Right lobe of liver (tissue), 6 donors: ENCODE data around the gene CCDC197. TPM values are rescaled to one million over a fixed set of nuclear protein-coding genes. Genes with fewer than 3 reads are reported as not detected.
A peak's percentile ranks its signal among the peaks of the same experiment; 100 is the strongest.

Experiments
- ATAC-seq, 4 donors: fragments of 200-7000 bp; cut with Tn5 transposase; one replicate each; pipeline ENCODE4 v1.9.1; 2020; ENCODE audit warnings: mild to moderate bottlenecking in 4 of 4, moderate library complexity in 4 of 4
- DNase-seq, 3 donors: peaks; one replicate each; pipeline ENCODE4 v3.0.0-alpha.2; 2020
- H3K27ac ChIP-seq, 3 donors: fragments of 200-600 bp; one replicate each; pipeline ENCODE4 v1.8.0; 2022
- H3K27me3 ChIP-seq, 2 donors: fragments of 200-600 bp; one replicate each; pipeline ENCODE4 v1.8.0; 2022
- H3K36me3 ChIP-seq, 4 donors: fragments of 200-600 bp; sonication (generic) in 1 of 4; one replicate each; pipeline versions ENCODE4 v1.5.1 to v1.8.0; 2017 to 2022; ENCODE audit warnings: control low read depth in 1 of 4
- H3K4me1 ChIP-seq, 4 donors: fragments of 200-600 bp; sonication (generic) in 1 of 4; one replicate each; pipeline versions ENCODE4 v1.5.1 to v1.8.0; 2017 to 2022; ENCODE audit warnings: control low read depth in 1 of 4
- H3K4me3 ChIP-seq, 3 donors: fragments of 200-600 bp; one replicate each; pipeline ENCODE4 v1.8.0; 2022
- H3K9me3 ChIP-seq, 4 donors: fragments of 200-600 bp; sonication (generic) in 1 of 4; one replicate each; pipeline versions ENCODE4 v1.5.1 to v1.8.0; 2017 to 2022; ENCODE audit warnings: control low read depth in 1 of 4
- POLR2A ChIP-seq: fragments of 450-650 bp; IDR thresholded peaks from one replicate; pipeline ENCODE4 v1.6.1; 2017; ENCODE audit warnings: antibody characterized with exemption, mild to moderate bottlenecking
- WGBS: methylation state at CpG from one replicate; pipeline ENCODE4 v1.1.6; 2018; ENCODE audit warnings: low coverage, low lambda C conversion rate; ENCODE audit not compliant: insufficient coverage; ENCODE audit errors: missing lambda C conversion rate; 5-methylcytosine and 5-hydroxymethylcytosine counted together
- intact Hi-C, 2 donors: fragments of 100-400 bp; cut with DNase I; formaldehyde crosslinking; loops; one replicate each; pipeline versions ENCODE4 v1.11.2 to v1.14.1; 2022
- total RNA-seq, 6 experiments: library from RNA; depleted of rRNA in 2 of 6; stranded (reverse); fragments of >200 nt in 2 of 6; fragmentation: NEBNext Ultra II Directional in 3 of 6; extraction: Animal tissue kit (Norgen Biotek cat#: 25700) in 3 of 6; gene quantifications; one replicate each; pipeline versions ENCODE4 v1.1.0 to v1.2.4, GENCODE V29; 2016 to 2023
- TF ChIP-seq, protein P1 (sequence below), 4 donors: fragments of 200-600 bp in 3 of 4; fragments of 450-650 bp in 1 of 4; IDR thresholded peaks; one replicate each; pipeline versions ENCODE4 v1.5.1 to v1.8.0; 2016 to 2022; ENCODE audit warnings: antibody characterized with exemption in 4 of 4, mild to moderate bottlenecking in 2 of 4
- donor health status: DM: no; HTN: yes; CAD: no.
- donor health status: DM: no; HTN: no; CAD: no.
- donor health status: DM: no; HTN: no; CAD: no.
- donor health status: DM: no; HTN: yes; CAD: no.
- donor health status: DM: no; HTN: yes; CAD: no.

CCDC197 gene
- total RNA-seq, 6 experiments from 2014 or later = not detected

DNA sequence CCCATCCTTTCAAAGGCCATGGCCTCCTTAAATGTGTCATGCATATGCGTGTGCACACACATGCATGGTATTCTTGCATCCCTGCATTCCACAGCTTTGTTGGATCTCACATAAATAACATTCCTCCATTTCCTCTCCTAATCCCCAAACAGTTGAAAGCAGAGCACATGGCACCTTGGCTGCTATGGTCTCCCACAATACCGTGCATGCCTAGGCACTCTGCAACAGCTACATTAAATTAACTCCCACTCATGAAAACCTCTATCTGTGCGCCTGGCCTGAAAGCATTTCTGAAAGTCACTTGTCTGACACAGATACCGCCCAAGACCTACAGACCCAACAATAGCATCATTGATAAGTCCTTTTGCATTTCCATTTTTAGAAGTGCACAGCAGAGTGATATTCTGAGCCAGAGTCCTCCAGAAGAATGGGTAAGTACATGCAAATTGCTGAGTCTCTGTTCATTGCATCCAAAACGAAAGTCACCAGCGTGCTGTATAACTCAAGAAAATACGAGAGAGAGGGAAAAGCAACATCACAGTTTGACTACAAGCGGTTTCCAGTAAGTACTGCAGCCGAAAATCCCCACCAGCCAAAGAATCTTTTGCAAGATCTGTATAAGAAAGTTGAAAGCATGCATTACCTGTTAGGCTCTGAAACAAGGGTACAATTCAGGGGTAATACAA lies 21.2 kb upstream of the CCDC197 start:
- intact Hi-C loops = no loop called here
- H3K4me1 ChIP-seq = no peaks in the 10 kb centered on the region
- no peaks in the 10 kb centered on the region for H3K36me3 ChIP-seq
- TF ChIP-seq, protein P1, sequence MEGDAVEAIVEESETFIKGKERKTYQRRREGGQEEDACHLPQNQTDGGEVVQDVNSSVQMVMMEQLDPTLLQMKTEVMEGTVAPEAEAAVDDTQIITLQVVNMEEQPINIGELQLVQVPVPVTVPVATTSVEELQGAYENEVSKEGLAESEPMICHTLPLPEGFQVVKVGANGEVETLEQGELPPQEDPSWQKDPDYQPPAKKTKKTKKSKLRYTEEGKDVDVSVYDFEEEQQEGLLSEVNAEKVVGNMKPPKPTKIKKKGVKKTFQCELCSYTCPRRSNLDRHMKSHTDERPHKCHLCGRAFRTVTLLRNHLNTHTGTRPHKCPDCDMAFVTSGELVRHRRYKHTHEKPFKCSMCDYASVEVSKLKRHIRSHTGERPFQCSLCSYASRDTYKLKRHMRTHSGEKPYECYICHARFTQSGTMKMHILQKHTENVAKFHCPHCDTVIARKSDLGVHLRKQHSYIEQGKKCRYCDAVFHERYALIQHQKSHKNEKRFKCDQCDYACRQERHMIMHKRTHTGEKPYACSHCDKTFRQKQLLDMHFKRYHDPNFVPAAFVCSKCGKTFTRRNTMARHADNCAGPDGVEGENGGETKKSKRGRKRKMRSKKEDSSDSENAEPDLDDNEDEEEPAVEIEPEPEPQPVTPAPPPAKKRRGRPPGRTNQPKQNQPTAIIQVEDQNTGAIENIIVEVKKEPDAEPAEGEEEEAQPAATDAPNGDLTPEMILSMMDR (IDR thresholded peaks at IDR 0.05) = no peak
- no peak for TF ChIP-seq POLR2A
- H3K27me3 ChIP-seq = no peaks in the 10 kb centered on the region
- DNase-seq = no peak
- H3K9me3 ChIP-seq = no peaks in the 10 kb centered on the region
- WGBS = 51% methylated on average over 9 of the region's 9 CpGs
- ATAC-seq = no peak
- H3K27ac ChIP-seq = no peak overlapping the region
- no peak overlapping the region for H3K4me3 ChIP-seq

DNA sequence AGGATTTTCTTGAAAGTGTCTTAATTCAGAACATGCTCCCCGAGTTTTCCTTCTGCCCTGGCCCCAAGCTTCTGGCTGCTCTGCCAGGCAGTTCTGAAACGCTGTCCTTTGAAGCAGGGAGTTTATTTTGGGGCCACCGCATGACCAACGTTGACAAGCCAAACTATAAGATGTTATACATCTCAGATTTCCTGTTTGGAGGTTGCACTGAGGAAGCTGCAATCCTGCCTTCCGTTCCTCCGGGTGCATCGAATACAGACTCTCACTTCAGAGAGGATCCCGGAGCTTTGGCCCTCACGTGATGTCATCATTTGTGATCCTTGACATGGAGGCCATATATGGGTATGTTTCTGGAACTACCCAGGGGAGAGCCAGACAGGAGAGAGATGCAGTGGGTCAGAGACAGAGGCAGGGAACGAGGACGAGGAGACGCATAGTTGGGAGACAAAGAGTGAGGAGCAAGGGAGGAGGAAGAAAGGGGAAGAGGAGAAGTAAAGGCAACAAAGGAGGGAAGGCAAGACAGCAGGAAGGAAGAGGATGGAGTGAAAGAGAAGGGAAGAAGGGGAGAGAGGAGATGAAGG lies 20.5 kb upstream of the CCDC197 start, which contains the start of gene ASB2:
Gene ASB2 (minus strand): TSS at position 94 of the 581 bp plus-strand sequence. CDS start 12,031 bp downstream, outside the sequence.
- Histone ChIP-seq H3K27ac (no peak within 1 kb of the TSS), H3K4me3 (no peak within 1 kb of the TSS), H3K36me3 (no peaks in the 10 kb centered on the region), H3K27me3 (no peaks in the 10 kb centered on the region), H3K4me1 (no peaks in the 10 kb centered on the region), H3K9me3 (no peaks in the 10 kb centered on the region)
- ATAC-seq (no peak), DNase-seq (no peak)
- 28% methylated on average over 12 of the region's 12 CpGs for WGBS
- intact Hi-C loops = no loop called here
- TF ChIP-seq, protein P1 (IDR thresholded peaks at IDR 0.05) = no peak
- no peak for TF ChIP-seq POLR2A

DNA sequence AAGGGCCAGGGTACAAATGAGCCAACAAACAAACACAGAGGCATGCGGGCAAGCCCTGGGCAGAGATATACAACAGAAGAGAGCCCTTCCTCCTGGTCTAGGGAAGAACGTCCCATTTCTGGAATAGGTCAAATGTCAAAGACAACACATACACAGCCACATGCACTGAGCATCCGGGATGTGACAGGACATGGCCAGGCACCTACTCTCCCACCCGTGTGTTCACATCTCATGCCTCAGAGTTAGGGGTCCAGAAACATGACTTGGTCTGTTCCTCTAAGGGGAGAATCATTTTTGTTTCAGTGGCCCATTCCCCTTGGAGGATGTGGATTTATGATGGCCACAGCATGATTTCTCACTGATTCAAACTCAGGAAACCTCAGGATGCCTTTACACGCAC lies 19.9 kb upstream of the CCDC197 start:
- Histone ChIP-seq H3K27me3 (no peaks in the 10 kb centered on the region), H3K4me1 (no peaks in the 10 kb centered on the region), H3K36me3 (no peaks in the 10 kb centered on the region), H3K9me3 (no peaks in the 10 kb centered on the region), H3K4me3 (no peak overlapping the region), H3K27ac (no peak overlapping the region)
- 60% methylated on average over 1 of the region's 5 CpGs for WGBS
- ATAC-seq (no peak), DNase-seq (no peak)
- intact Hi-C loops = no loop called here
- no peak for TF ChIP-seq POLR2A
- TF ChIP-seq, protein P1 (IDR thresholded peaks at IDR 0.05) = no peak

DNA sequence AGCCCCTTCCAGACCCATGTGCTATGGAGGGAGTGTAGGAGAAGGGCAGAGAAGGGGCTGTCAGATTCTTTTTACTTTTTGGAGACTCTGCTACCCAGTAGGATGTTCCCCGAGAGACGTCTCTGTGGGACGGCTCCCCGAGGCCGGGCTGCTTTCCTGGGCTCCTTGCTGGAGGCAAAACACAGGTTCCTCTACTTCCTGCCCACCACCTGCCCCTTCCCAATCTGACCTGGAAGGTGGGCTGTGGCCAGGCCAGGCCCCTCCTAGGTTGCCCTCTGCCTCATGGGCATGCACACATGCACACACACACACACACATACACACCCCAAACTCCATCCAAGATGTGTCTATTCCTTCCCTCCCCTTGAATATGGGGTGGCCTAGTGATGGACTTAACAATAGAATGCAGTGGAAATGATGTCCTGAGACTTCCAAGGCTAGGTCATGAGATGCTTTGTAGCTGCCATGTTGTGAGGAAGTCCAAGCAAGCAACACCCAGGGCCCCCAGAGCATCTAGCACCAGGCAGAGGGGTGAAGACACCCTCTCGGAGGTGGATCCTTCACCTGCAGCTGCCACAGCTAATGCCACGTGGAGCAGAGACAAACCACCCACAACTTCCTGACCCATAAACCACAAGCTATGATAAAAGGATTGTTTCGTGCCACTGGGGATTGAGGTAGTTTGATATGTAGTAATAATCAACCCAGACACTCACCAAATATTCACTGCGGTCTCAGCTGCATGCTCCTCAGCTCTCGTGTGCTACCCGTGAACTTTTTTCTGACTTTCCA lies 19.1 kb upstream of the CCDC197 start:
- Histone ChIP-seq H3K27ac (no peak overlapping the region), H3K27me3 (no peaks in the 10 kb centered on the region), H3K36me3 (no peaks in the 10 kb centered on the region), H3K9me3 (no peaks in the 10 kb centered on the region), H3K4me1 (no peaks in the 10 kb centered on the region), H3K4me3 (no peak overlapping the region)
- intact Hi-C loops = no loop called here
- 68% methylated on average over 5 of the region's 11 CpGs for WGBS
- TF ChIP-seq POLR2A = no peak
- TF ChIP-seq, protein P1 (IDR thresholded peaks at IDR 0.05) = no peak
- peak in 2 of 4 donors; percentile 14 to 51 for ATAC-seq
- no peak for DNase-seq
